Measurements from ENCODE around the gene LAMB1. TPM values are rescaled to one million over a fixed set of nuclear protein-coding genes. Genes with fewer than 3 reads are reported as not detected.
"Not testable (repeated sequence)": the region's sequence is repeated elsewhere in the genome, so short reads cannot be mapped to it uniquely, and the experiment has no call there.

The LAMB1 gene
- not detected for total RNA-seq

- Mint-ChIP-seq H3K36me3 (ENCODE audit: low read depth) (no peaks in the 10 kb centered on the region), H3K4me3 (peak within 1 kb of the TSS; percentile 74), H3K9me3 (no peaks in the 10 kb centered on the region), H3K4me1 (peaks cover 5% of the 10 kb centered on the region), H3K27me3 (peaks cover 49% of the 10 kb centered on the region), H3K27ac (no peak within 1 kb of the TSS)
- ATAC-seq (replicated peaks) = no peak
Observed at GRCh38 chr7:108002726-108003598, at the start of gene LAMB1. LAMB1 (minus strand) TSS chr7:108003161; CDS start chr7:108002885, 276 bp downstream.

- Mint-ChIP-seq H3K27me3 (peaks cover 3% of the 10 kb centered on the region), H3K27ac (no peak overlapping the region), H3K4me1 (peaks cover 4% of the 10 kb centered on the region), H3K36me3 (ENCODE audit: low read depth) (no peaks in the 10 kb centered on the region), H3K4me3 (no peak overlapping the region), H3K9me3 (no peaks in the 10 kb centered on the region)
- no peak for ATAC-seq (replicated peaks)
Observed at GRCh38 chr7:108051454-108051853, 48.5 kb upstream of the LAMB1 start.

DNA sequence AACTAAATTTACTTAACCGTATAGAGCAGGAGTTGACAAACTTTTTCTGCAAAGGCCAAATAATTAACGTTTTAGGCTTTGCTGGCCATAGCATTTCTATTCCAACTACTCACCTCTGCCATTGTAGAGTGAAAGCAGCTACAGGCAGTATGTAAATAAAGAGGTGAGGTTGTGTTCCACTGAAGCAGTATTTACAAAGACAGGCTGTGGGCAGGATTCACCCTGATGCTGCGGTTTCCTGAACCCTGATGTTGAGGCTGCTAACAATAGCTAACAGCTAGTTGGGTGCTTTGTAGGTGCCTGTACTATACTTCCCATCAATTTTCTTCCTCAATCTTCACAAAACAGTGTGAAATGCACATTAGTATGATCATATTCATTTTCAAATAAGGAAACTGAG, 47.0 kb upstream of the LAMB1 start:
- Mint-ChIP-seq H3K9me3 (no peaks in the 10 kb centered on the region), H3K4me1 (peaks cover 4% of the 10 kb centered on the region), H3K27ac (no peak overlapping the region), H3K36me3 (ENCODE audit: low read depth) (no peaks in the 10 kb centered on the region), H3K27me3 (peaks cover 6% of the 10 kb centered on the region), H3K4me3 (no peak overlapping the region)
- ATAC-seq (replicated peaks) = peak; percentile 39

DNA sequence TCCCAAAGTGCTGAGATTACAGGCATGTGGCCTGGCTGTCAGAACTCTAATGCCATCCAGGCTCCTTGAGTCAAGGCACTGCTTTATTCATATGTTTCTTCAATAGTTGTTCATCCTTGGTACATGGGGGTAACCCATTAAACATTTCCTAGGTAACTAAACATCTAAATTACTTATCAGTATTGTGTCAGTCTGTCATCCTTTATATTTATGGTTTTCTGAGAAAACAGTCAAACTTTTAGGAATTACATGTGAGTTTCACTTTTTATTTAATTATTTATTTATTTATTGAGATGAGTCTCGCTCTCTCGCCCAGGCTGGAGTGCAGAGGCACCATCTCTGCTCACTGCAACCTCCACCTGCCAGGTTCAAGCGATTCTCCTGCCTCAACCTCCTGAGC, 45.5 kb upstream of the LAMB1 start:
- Mint-ChIP-seq H3K36me3 (ENCODE audit: low read depth) (no peaks in the 10 kb centered on the region), H3K27me3 (peaks cover 6% of the 10 kb centered on the region), H3K4me3 (no peak overlapping the region), H3K27ac (no peak overlapping the region), H3K9me3 (no peaks in the 10 kb centered on the region), H3K4me1 (peaks cover 4% of the 10 kb centered on the region)
- ATAC-seq (replicated peaks) = no peak

DNA sequence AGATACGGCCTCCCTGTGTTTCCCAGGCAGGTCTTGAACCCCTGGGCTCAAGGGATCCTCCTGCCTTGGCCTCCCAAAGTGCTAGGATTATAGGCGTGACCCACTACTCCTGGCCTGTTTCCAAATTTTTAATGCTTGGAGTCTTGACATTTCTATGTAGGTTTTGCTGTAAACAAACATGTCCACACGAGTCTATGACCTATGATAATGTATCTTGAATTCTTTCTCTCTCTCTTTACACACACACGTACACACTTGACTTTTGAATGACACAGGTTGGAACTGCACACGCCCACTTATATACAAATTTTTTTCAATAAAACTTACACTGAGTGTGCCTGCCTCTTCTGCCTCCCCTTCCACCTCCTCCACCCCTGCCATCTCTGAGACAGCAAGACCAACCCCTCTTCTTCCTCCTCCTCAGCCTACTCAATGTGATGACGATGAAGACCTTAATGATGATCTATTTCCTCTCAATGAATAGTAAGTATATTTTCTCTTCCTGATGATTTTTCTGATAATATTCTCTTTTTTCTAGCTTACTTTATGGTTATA, 44.1 kb upstream of the LAMB1 start:
- H3K9me3 Mint-ChIP-seq = no peaks in the 10 kb centered on the region
- ATAC-seq (replicated peaks) = no peak
- H3K4me1 Mint-ChIP-seq = peaks cover 4% of the 10 kb centered on the region
- H3K27ac Mint-ChIP-seq = no peak overlapping the region
- no peak overlapping the region for H3K4me3 Mint-ChIP-seq
- H3K27me3 Mint-ChIP-seq = peaks cover 6% of the 10 kb centered on the region
- H3K36me3 Mint-ChIP-seq (ENCODE audit: low read depth) = no peaks in the 10 kb centered on the region

DNA sequence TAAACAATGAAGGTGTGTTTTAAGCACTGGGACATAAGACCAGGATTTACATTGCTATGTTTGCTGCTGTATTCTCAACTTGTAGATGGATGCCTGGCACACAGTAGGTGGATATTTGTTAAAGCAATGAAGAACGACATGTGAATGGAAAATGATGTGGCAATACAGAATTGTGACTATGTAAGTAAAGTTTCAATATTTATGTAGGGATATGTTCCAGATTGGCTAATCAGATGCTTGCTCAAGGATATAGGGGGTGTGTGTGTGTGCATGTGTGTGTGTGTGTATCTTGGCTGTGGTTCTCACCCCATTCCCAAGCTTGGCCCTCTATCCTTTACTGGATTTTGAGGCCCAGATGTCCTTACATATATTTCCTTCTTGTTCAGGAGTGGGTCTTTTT, 42.7 kb upstream of the LAMB1 start:
- Mint-ChIP-seq H3K4me3 (no peak overlapping the region), H3K36me3 (ENCODE audit: low read depth) (no peaks in the 10 kb centered on the region)

GRCh38 chr7:108045154-108045553, 42.2 kb upstream of the LAMB1 start:
- Mint-ChIP-seq H3K9me3 (no peaks in the 10 kb centered on the region), H3K4me1 (no peaks in the 10 kb centered on the region), H3K4me3 (no peak overlapping the region), H3K27ac (no peak overlapping the region), H3K36me3 (ENCODE audit: low read depth) (no peaks in the 10 kb centered on the region), H3K27me3 (peaks cover 3% of the 10 kb centered on the region)
- ATAC-seq (replicated peaks) = no peak

More for the DNA sequence above, 42.7 kb upstream of the LAMB1 start:
- Mint-ChIP-seq H3K27ac (no peak overlapping the region), H3K4me1 (peaks cover under 1% of the 10 kb centered on the region), H3K27me3 (peaks cover 3% of the 10 kb centered on the region), H3K9me3 (no peaks in the 10 kb centered on the region)
- ATAC-seq (replicated peaks) = no peak

DNA sequence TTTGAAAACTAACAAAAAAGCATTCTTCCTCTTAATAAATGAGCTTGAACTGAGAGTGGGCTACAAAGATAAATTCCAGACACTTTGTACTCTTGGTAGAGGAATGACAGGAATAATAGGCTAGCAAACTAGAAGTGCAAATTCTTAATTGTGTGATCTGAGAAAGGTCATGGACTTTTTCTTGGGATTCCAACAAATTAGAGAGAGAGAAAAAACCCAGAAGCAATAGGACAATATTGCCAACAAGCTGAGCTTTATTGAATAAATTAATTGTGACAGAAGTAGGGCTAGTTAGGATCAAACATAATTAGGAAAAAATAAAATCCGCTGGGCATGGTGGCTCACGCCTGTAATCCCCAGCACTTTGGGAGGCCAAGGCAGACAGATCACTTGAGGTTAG, 41.4 kb upstream of the LAMB1 start:
- Mint-ChIP-seq H3K27me3 (peaks cover 6% of the 10 kb centered on the region), H3K9me3 (no peaks in the 10 kb centered on the region), H3K4me3 (no peak overlapping the region), H3K27ac (no peak overlapping the region), H3K36me3 (ENCODE audit: low read depth) (no peaks in the 10 kb centered on the region), H3K4me1 (no peaks in the 10 kb centered on the region)
- ATAC-seq (replicated peaks) = no peak

DNA sequence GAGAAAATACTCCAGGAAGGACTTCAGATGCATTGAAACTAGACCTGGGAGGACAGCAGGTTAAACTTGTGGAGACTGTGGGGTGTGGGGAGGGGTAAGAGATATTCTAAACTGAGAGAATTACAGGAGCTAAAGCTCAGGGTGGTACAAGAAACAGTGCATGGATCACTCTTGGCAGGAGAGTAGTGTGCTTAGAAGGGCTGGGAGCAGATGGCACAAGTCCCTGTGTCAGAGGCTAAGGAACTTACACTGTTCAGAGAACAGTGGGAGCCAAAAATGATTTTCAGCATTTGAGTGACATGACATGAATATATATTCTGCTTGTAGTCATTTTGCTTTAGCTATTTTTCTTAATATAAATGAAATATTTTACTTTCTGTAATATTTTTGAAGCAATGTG, 36.0 kb upstream of the LAMB1 start:
- Mint-ChIP-seq H3K4me1 (no peaks in the 10 kb centered on the region), H3K4me3 (no peak overlapping the region), H3K9me3 (no peaks in the 10 kb centered on the region), H3K27me3 (peaks cover 13% of the 10 kb centered on the region), H3K36me3 (ENCODE audit: low read depth) (no peaks in the 10 kb centered on the region), H3K27ac (no peak overlapping the region)
- ATAC-seq (replicated peaks) = no peak

GRCh38 chr7:108037741-108038140, 34.8 kb upstream of the LAMB1 start:
- no peaks in the 10 kb centered on the region for H3K36me3 Mint-ChIP-seq (ENCODE audit: low read depth)
- no peak overlapping the region for H3K4me3 Mint-ChIP-seq
- H3K9me3 Mint-ChIP-seq = no peaks in the 10 kb centered on the region
- H3K4me1 Mint-ChIP-seq = no peaks in the 10 kb centered on the region
- no peak for ATAC-seq (replicated peaks)
- peaks cover 13% of the 10 kb centered on the region for H3K27me3 Mint-ChIP-seq
- H3K27ac Mint-ChIP-seq = no peak overlapping the region

DNA sequence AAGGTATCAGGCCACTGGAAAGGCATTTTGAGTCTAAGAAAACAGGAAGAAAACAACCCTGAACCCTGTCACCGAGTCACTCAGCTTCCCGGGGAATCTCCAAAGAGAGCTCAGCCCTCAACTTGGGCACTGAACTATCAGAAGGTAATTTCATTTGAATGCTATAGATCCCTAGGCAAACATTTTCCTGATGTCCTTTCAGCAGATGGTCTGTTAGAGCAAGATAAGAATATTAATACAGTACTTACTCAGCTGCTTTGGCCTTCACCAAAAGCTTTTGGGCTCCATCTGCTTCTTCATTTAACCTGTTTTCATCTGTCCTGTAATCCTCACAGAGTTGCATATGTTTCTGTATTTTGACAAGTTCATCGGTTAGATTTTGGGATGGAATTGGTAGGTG, 34.2 kb upstream of the LAMB1 start:
- ATAC-seq (replicated peaks) = no peak
- no peaks in the 10 kb centered on the region for H3K9me3 Mint-ChIP-seq
- no peaks in the 10 kb centered on the region for H3K4me1 Mint-ChIP-seq
- no peak overlapping the region for H3K4me3 Mint-ChIP-seq
- H3K27ac Mint-ChIP-seq = no peak overlapping the region
- H3K36me3 Mint-ChIP-seq (ENCODE audit: low read depth) = no peaks in the 10 kb centered on the region
- peaks cover 13% of the 10 kb centered on the region for H3K27me3 Mint-ChIP-seq

DNA sequence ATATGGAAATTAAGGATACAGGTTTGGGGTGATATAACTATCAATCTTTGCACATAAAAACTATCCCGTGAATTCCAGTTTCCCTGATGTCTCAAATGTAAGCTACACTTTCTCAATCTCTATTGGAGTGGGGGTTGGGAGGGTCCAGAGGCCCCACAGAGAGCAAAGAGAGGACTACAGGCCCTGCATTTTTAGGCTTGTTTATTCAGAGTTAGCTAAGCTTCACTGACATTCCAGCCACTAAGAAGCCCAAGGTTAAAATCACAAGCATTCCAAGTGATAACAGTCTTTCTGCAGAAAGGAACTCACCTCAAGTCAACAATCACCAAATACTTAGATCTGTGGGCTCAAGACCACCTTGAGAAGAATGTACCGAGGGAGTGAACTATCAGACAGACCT, 31.6 kb upstream of the LAMB1 start:
- H3K27ac Mint-ChIP-seq = no peak overlapping the region
- H3K27me3 Mint-ChIP-seq = peaks cover 11% of the 10 kb centered on the region
- no peaks in the 10 kb centered on the region for H3K4me1 Mint-ChIP-seq
- H3K36me3 Mint-ChIP-seq (ENCODE audit: low read depth) = no peaks in the 10 kb centered on the region
- H3K4me3 Mint-ChIP-seq = no peak overlapping the region
- ATAC-seq (replicated peaks) = no peak
- H3K9me3 Mint-ChIP-seq = no peaks in the 10 kb centered on the region

- H3K27me3 Mint-ChIP-seq = peaks cover 16% of the 10 kb centered on the region
- H3K9me3 Mint-ChIP-seq = no peaks in the 10 kb centered on the region
- ATAC-seq (replicated peaks) = no peak
- no peak overlapping the region for H3K27ac Mint-ChIP-seq
- no peaks in the 10 kb centered on the region for H3K4me1 Mint-ChIP-seq
- no peaks in the 10 kb centered on the region for H3K36me3 Mint-ChIP-seq (ENCODE audit: low read depth)
- H3K4me3 Mint-ChIP-seq = no peak overlapping the region
Observed at GRCh38 chr7:108033776-108034497, 31.0 kb upstream of the LAMB1 start.

GRCh38 chr7:108033309-108033708, 30.3 kb upstream of the LAMB1 start:
- not testable (repeated sequence) for H3K27ac Mint-ChIP-seq; H3K4me1 Mint-ChIP-seq; ATAC-seq (replicated peaks); H3K4me3 Mint-ChIP-seq; H3K9me3 Mint-ChIP-seq; H3K36me3 Mint-ChIP-seq (ENCODE audit: low read depth)
- peaks cover 10% of the 10 kb centered on the region for H3K27me3 Mint-ChIP-seq

GRCh38 chr7:108030516-108030915, 27.6 kb upstream of the LAMB1 start:
- Mint-ChIP-seq H3K4me1 (no peaks in the 10 kb centered on the region), H3K36me3 (ENCODE audit: low read depth) (no peaks in the 10 kb centered on the region), H3K27ac (no peak overlapping the region), H3K4me3 (no peak overlapping the region), H3K9me3 (no peaks in the 10 kb centered on the region), H3K27me3 (peaks cover 8% of the 10 kb centered on the region)
- ATAC-seq (replicated peaks) = no peak
